WI38 (cell line): ENCODE data around the gene VPS25.
A peak's percentile ranks its signal among the peaks of the same experiment; 100 is the strongest.

Source experiments
- H3K4me3 ChIP-seq: 2 replicates; pipeline ENCODE4 v1.5.1; 2011; ENCODE audit warnings: low read depth, mild to moderate bottlenecking, control low read depth, low read length
- TF ChIP-seq, protein P1 (sequence below): IDR thresholded peaks from 2 replicates; pipeline ENCODE4 v1.5.1; 2012; ENCODE audit warnings: low read depth, mild to moderate bottlenecking, control low read depth, low read length

VPS25 gene

GRCh38 chr17:42798011-42798382 lies 24.7 kb downstream of the VPS25 start:
- TF ChIP-seq, protein P1, sequence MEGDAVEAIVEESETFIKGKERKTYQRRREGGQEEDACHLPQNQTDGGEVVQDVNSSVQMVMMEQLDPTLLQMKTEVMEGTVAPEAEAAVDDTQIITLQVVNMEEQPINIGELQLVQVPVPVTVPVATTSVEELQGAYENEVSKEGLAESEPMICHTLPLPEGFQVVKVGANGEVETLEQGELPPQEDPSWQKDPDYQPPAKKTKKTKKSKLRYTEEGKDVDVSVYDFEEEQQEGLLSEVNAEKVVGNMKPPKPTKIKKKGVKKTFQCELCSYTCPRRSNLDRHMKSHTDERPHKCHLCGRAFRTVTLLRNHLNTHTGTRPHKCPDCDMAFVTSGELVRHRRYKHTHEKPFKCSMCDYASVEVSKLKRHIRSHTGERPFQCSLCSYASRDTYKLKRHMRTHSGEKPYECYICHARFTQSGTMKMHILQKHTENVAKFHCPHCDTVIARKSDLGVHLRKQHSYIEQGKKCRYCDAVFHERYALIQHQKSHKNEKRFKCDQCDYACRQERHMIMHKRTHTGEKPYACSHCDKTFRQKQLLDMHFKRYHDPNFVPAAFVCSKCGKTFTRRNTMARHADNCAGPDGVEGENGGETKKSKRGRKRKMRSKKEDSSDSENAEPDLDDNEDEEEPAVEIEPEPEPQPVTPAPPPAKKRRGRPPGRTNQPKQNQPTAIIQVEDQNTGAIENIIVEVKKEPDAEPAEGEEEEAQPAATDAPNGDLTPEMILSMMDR = no peak
- H3K4me3 ChIP-seq = peak overlapping the region; percentile 90

GRCh38 chr17:42798383-42799380 lies 25.4 kb downstream of the VPS25 start, which contains the start of the genes CNTD1 and COA3:
TSS of gene CNTD1 (plus strand) at chr17:42798861. CDS start at chr17:42799068, 207 bp downstream.
TSS of gene COA3 (minus strand) at chr17:42798704. CDS start at chr17:42798681, 23 bp downstream.
- TF ChIP-seq, protein P1 = no peak

DNA sequence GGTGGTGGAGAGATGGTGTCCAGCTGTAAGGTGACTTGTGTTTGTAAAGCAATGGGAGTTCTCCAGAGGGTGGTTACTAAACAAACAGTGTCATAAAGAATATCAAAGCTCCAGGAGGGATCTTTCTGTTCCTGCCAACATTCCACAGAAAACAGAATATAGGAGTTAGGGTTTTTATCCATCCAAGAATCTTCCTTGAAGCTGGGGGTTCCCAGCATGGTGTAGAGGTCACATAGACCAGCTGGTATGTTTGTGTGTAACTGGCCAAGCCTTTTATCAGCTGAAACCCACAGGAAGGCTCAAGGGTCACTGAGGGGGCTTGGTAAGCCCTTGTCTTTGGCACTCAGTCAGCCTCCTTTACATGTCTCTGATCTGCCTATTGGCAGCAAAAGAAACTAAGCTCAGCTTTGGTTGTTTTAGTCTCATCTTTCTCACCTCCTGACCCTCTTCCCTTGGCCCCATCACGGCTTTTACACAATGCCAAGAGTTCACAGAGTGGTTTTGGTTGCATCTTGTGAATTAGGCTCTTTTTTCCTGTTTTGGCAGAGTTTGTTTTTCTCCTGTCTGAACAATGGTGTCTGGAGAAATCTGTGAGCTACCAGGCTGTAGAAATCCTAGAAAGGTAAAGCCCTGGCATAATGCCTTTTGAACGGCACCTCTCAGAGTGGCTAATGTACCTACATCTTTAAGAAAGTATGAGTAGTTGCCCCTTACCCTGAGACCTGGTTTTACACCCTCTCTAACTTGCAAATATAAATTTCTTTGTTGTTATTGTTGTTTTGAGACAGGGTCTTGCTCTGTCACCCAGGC lies 30.0 kb downstream of the VPS25 start:
- TF ChIP-seq, protein P1 = no peak
- no peak overlapping the region for H3K4me3 ChIP-seq

More at GRCh38 chr17:42798383-42799380, 25.4 kb downstream of the VPS25 start, which contains the start of the genes CNTD1 and COA3:
- H3K4me3 ChIP-seq = peak within 1 kb of the TSS; percentile 90

- H3K4me3 ChIP-seq = no peak overlapping the region
- TF ChIP-seq, protein P1 = no peak
These were observed 31.7 kb downstream of the VPS25 start for GRCh38 chr17:42804918-42805367.

DNA sequence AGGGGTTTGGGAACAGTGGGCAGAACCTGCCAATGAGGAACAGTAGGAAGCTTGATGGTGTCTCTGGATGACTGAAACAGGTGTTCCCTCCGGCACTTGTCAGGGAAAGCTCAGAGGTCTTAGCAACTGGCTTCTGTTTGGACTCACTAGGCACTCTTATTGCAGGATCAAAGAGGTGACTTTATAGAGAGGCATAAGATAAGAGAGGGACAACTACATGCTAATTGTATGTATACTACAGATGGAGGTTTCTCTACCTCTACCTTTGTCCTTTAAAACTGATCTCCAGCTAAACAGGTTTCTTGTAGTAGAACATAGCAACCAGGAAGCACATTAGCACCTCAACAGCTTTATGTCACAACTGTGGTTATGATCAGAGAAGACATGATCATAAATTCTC lies 33.0 kb downstream of the VPS25 start:
- TF ChIP-seq, protein P1 = no peak
- H3K4me3 ChIP-seq = no peak overlapping the region

DNA sequence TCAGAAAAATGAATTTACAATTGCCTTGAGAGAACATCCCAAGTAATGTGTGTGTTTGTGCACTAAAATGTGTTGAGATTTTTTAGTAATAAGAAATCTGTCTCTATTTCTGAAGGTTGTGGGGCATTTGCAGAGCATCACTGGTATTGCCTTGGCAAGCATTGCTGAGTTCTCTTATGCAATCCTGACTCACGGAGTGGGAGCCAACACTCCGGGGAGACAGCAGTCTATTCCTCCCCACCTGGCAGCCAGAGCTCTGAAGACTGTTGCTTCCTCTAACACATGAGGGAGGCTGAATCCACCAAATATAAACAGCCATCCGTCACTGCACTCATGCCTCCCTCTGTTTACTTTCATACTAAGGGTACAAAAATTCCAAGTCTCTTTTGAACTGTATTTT lies 36.0 kb downstream of the VPS25 start:
- H3K4me3 ChIP-seq = no peak overlapping the region
- TF ChIP-seq, protein P1 = no peak
